H1 (cell line): Measurements from ENCODE around the gene SSR1. TPM values are rescaled to one million over a fixed set of nuclear protein-coding genes. Genes with fewer than 3 reads are reported as not detected.

Source experiments
- CTCF ChIA-PET: fragments of 300-600 bp; sonication (Branson Sonifier 250); formaldehyde crosslinking; loops from one replicate; lab custom pipeline; 2021; ENCODE audit not compliant: partially characterized antibody; lab: Charles Lee
- POLR2A ChIA-PET: fragments of 300-600 bp; sonication (Branson Sonifier 250); formaldehyde crosslinking; loops from one replicate; lab custom pipeline; 2021; ENCODE audit warnings: inconsistent platforms; ENCODE audit not compliant: partially characterized antibody; lab: Charles Lee
- DNase-seq, 2 experiments: peaks; one replicate each; pipeline versions ENCODE4 v3.0.0 to v3.0.0-alpha.2; 2010 to 2022; ENCODE audit warnings: low spot score in 2 of 2, low read depth in 1 of 2, mixed read lengths in 1 of 2
- FAIRE-seq: peaks from 2 replicates; lab custom pipeline; 2011; peaks lifted over from hg19 to GRCh38; lab: Jason Lieb, UNC
- H2AFZ ChIP-seq: 2 replicates; pipeline ENCODE4 v1.8.1; 2012; ENCODE audit warnings: low read length, inconsistent platforms
- H2AK5ac ChIP-seq: 2 replicates; pipeline ENCODE4 v1.6.1; 2013; ENCODE audit warnings: low read depth, low read length
- H2BK120ac ChIP-seq: replicated peaks from 2 replicates; pipeline ENCODE3; 2013; ENCODE audit warnings: low read depth, low read length, inconsistent platforms
- H2BK12ac ChIP-seq: 2 replicates; pipeline ENCODE4 v1.6.1; 2013; ENCODE audit warnings: low read depth, low read length
- H2BK15ac ChIP-seq: 2 replicates; pipeline ENCODE4 v1.6.1; 2013; ENCODE audit warnings: low read length
- H2BK20ac ChIP-seq: 2 replicates; pipeline ENCODE4 v1.6.1; 2013; ENCODE audit warnings: low read length
- H2BK5ac ChIP-seq: 2 replicates; pipeline ENCODE4 v1.6.1; 2013; ENCODE audit warnings: low read depth, low read length
- H3K14ac ChIP-seq: 2 replicates; pipeline ENCODE4 v1.6.1; 2013; ENCODE audit warnings: inconsistent platforms; ENCODE audit not compliant: insufficient read length
- H3K18ac ChIP-seq: 2 replicates; pipeline ENCODE4 v1.6.1; 2013; ENCODE audit warnings: low read length; ENCODE audit errors: extremely low read depth
- H3K23ac ChIP-seq: 2 replicates; pipeline ENCODE4 v1.6.1; 2013; ENCODE audit warnings: inconsistent platforms; ENCODE audit not compliant: insufficient read length
- H3K23me2 ChIP-seq: 2 replicates; pipeline ENCODE4 v1.6.1; 2013; ENCODE audit warnings: low read depth, low read length
- H3K27ac ChIP-seq: 2 replicates; pipeline ENCODE4 v1.6.1; 2011; ENCODE audit warnings: low read depth, low read length, inconsistent platforms
- H3K27me3 ChIP-seq, 4 experiments: replicated peaks in 1 of 4; 1 replicate in 1 of 4; 2 replicates in 3 of 4; pipeline versions ENCODE4 v1.6.1 to v1.8.1; 2011 to 2013; ENCODE audit warnings: low read length in 3 of 4, mild to moderate bottlenecking in 3 of 4, inconsistent platforms in 2 of 4, mixed read lengths in 2 of 4, moderate library complexity in 1 of 4; ENCODE audit not compliant: control insufficient read depth in 3 of 4, insufficient read depth in 3 of 4; ENCODE audit errors: extremely low read depth in 1 of 4
- H3K36me3 ChIP-seq, 4 experiments: 2 replicates each; pipeline versions ENCODE4 v1.6.1 to v1.8.1; 2011 to 2013; ENCODE audit warnings: mild to moderate bottlenecking in 4 of 4, low read length in 3 of 4, moderate library complexity in 2 of 4, control low read depth in 1 of 4, inconsistent platforms in 1 of 4; ENCODE audit not compliant: insufficient read depth in 4 of 4, control insufficient read depth in 2 of 4
- H3K4ac ChIP-seq: replicated peaks from 2 replicates; pipeline ENCODE3; 2013; ENCODE audit warnings: low read length, low read depth, mixed read lengths, inconsistent platforms; ENCODE audit not compliant: insufficient read length
- H3K4me1 ChIP-seq, 4 experiments: replicated peaks in 1 of 4; 1 replicate in 1 of 4; 2 replicates in 3 of 4; pipeline versions ENCODE4 v1.6.1 to v1.8.1; 2011 to 2013; ENCODE audit warnings: low read length in 3 of 4, inconsistent platforms in 2 of 4, mixed read lengths in 1 of 4; ENCODE audit not compliant: insufficient read depth in 4 of 4, control insufficient read depth in 3 of 4
- H3K4me2 ChIP-seq, 2 experiments: 2 replicates each; pipeline versions ENCODE4 v1.6.1 to v1.8.1; 2011 to 2013; ENCODE audit warnings: low read depth in 2 of 2, low read length in 2 of 2, control low read depth in 1 of 2, inconsistent platforms in 1 of 2, mild to moderate bottlenecking in 1 of 2; ENCODE audit not compliant: insufficient read depth in 1 of 2
- H3K4me3 ChIP-seq, 4 experiments: fragments of 200-600, 300-600 bp in 1 of 4; sonication (generic), shearing (Covaris generic), sonication (Bioruptor Twin) in 1 of 4; 2 replicates each; pipeline versions ENCODE4 v1.5.1 to v1.8.1; 2011 to 2016; ENCODE audit warnings: low read length in 4 of 4, low read depth in 3 of 4, control low read depth in 2 of 4, inconsistent platforms in 2 of 4, mild to moderate bottlenecking in 2 of 4, mixed read lengths in 1 of 4, moderate library complexity in 1 of 4; ENCODE audit not compliant: insufficient read depth in 2 of 4; ENCODE audit errors: extremely low read depth in 1 of 4
- H3K56ac ChIP-seq: replicated peaks from 2 replicates; pipeline ENCODE3; 2013; ENCODE audit warnings: low read depth, mild to moderate bottlenecking, mixed read lengths, low read length, inconsistent platforms; ENCODE audit not compliant: insufficient read length
- H3K79me1 ChIP-seq: 2 replicates; pipeline ENCODE4 v1.6.1; 2013; ENCODE audit warnings: low read depth, low read length, control low read depth
- H3K79me2 ChIP-seq, 2 experiments: 2 replicates each; pipeline versions ENCODE4 v1.6.1 to v1.8.1; 2012 to 2013; ENCODE audit warnings: low read length in 2 of 2, mild to moderate bottlenecking in 2 of 2, inconsistent platforms in 1 of 2; ENCODE audit not compliant: insufficient read depth in 2 of 2, control insufficient read depth in 1 of 2
- H3K9ac ChIP-seq, 4 experiments: replicated peaks in 1 of 4; 1 replicate in 1 of 4; 2 replicates in 3 of 4; pipeline versions ENCODE4 v1.6.1 to v1.8.1; 2011 to 2013; ENCODE audit warnings: low read depth in 3 of 4, low read length in 3 of 4, control low read depth in 2 of 4, mild to moderate bottlenecking in 2 of 4, moderate library complexity in 2 of 4, inconsistent platforms in 1 of 4; ENCODE audit errors: extremely low read depth in 1 of 4
- H3K9me3 ChIP-seq, 2 experiments: 2 replicates each; pipeline versions ENCODE4 v1.6.1 to v1.8.1; 2012 to 2013; ENCODE audit warnings: mild to moderate bottlenecking in 2 of 2, moderate library complexity in 2 of 2, control low read depth in 1 of 2, inconsistent platforms in 1 of 2, low read depth in 1 of 2, low read length in 1 of 2, mixed read lengths in 1 of 2; ENCODE audit not compliant: insufficient read depth in 2 of 2
- H4K20me1 ChIP-seq, 2 experiments: replicated peaks in 1 of 2; 2 replicates each; pipeline versions ENCODE3 to v1.8.1; 2011 to 2013; ENCODE audit warnings: inconsistent platforms in 2 of 2, low read length in 2 of 2, mild to moderate bottlenecking in 1 of 2; ENCODE audit not compliant: insufficient read depth in 2 of 2, control insufficient read depth in 1 of 2
- H4K5ac ChIP-seq: 2 replicates; pipeline ENCODE4 v1.6.1; 2013; ENCODE audit warnings: low read length, low read depth, mixed read lengths, inconsistent platforms; ENCODE audit not compliant: insufficient read length
- H4K8ac ChIP-seq: 2 replicates; pipeline ENCODE4 v1.8.0; 2013; ENCODE audit warnings: mild to moderate bottlenecking, moderate library complexity, low read length, inconsistent platforms; ENCODE audit not compliant: insufficient read depth; ENCODE audit errors: extremely low read depth
- H4K91ac ChIP-seq: replicated peaks from 2 replicates; pipeline ENCODE3; 2013; ENCODE audit warnings: low read length, mixed read lengths, inconsistent platforms; ENCODE audit not compliant: insufficient read length
- BCL11A ChIP-seq, 2 experiments: IDR thresholded peaks; one replicate each; pipeline ENCODE4 v1.6.1; 2011; ENCODE audit warnings: low read depth in 2 of 2, low read length in 2 of 2, mild to moderate bottlenecking in 2 of 2
- CBX5 ChIP-seq: fragments of 300-800, 300-1000 bp; sonication (generic); IDR thresholded peaks from 2 replicates; pipeline ENCODE4 v1.7.1; 2016; ENCODE audit warnings: antibody characterized with exemption, low read length, low read depth
- CEBPB ChIP-seq: IDR thresholded peaks from 2 replicates; pipeline ENCODE4 v1.6.1; 2012; ENCODE audit warnings: low read depth, low read length
- CHD1 ChIP-seq: IDR thresholded peaks from 2 replicates; pipeline ENCODE4 v1.6.1; 2012; ENCODE audit warnings: low read depth, low read length, improper control_type of control experiment
- CREB1 ChIP-seq: IDR thresholded peaks from 2 replicates; pipeline ENCODE4 v1.6.1; 2012; ENCODE audit warnings: inconsistent platforms
- EGR1 ChIP-seq: IDR thresholded peaks from 2 replicates; pipeline ENCODE4 v1.6.1; 2011; ENCODE audit warnings: low read depth, low read length, borderline replicate concordance
- KDM4A ChIP-seq: IDR thresholded peaks from one replicate; pipeline ENCODE4 v1.7.1; 2012; ENCODE audit warnings: low read depth, mild to moderate bottlenecking, moderate library complexity, low read length, inconsistent platforms; ENCODE audit not compliant: severe bottlenecking
- MAFK ChIP-seq: IDR thresholded peaks from 2 replicates; pipeline ENCODE4 v1.6.1; 2012; ENCODE audit warnings: low read depth, mild to moderate bottlenecking, improper control_type of control experiment, low read length
- NANOG ChIP-seq: IDR thresholded peaks from 2 replicates; pipeline ENCODE4 v1.6.1; 2011; ENCODE audit warnings: low read length, low read depth, mild to moderate bottlenecking, inconsistent platforms; ENCODE audit not compliant: insufficient read depth, poor library complexity, severe bottlenecking
- RNF2 ChIP-seq: fragments of 200-900, 300-1000 bp; sonication (generic); IDR thresholded peaks from 2 replicates; pipeline ENCODE4 v1.7.1; 2016; ENCODE audit warnings: borderline replicate concordance, low read depth, mild to moderate bottlenecking, antibody characterized with exemption, low read length; ENCODE audit not compliant: poor library complexity, severe bottlenecking; ENCODE audit errors: missing control alignments
- SAP30 ChIP-seq: fragments of 300-600 bp; sonication (generic); IDR thresholded peaks from 2 replicates; pipeline ENCODE4 v1.7.1; 2012; ENCODE audit warnings: low read length, moderate library complexity, mild to moderate bottlenecking, inconsistent platforms; ENCODE audit not compliant: insufficient read depth, insufficient replicate concordance
- SIRT6 ChIP-seq: IDR thresholded peaks from one replicate; pipeline ENCODE4 v1.7.1; 2012; ENCODE audit warnings: low read length, inconsistent platforms
- SP1 ChIP-seq: IDR thresholded peaks from 2 replicates; pipeline ENCODE4 v1.6.1; 2011; ENCODE audit warnings: low read depth, low read length
- WGBS, 2 experiments: shearing (Covaris generic) in 1 of 2; methylation state at CpG; one replicate each; pipeline versions ENCODE4 v1.1.6 to v1.1.7; 2013 to 2015; ENCODE audit warnings: low lambda C conversion rate in 2 of 2, mixed read lengths in 2 of 2, inconsistent platforms in 1 of 2, low coverage in 1 of 2, missing lambda C conversion rate in 1 of 2; ENCODE audit not compliant: insufficient replicate concordance in 2 of 2, insufficient coverage in 1 of 2, insufficient read length in 1 of 2; ENCODE audit errors: extremely low coverage in 1 of 2, missing lambda C conversion rate in 1 of 2; 5-methylcytosine and 5-hydroxymethylcytosine counted together
- polyA plus RNA-seq, 7 experiments: library from polyadenylated mRNA; depleted of rRNA in 3 of 7; stranded (reverse) in 5 of 7; unstranded in 2 of 7; fragments of >200 nt in 5 of 7; fragments of 200-250 nt in 2 of 7; gene quantifications; 1 replicate in 5 of 7; 2 replicates in 1 of 7; 4 replicates in 1 of 7; pipeline versions ENCODE4 v1.2.1 to v1.2.3, GENCODE V29; 2011 to 2013; ENCODE audit warnings: missing spikeins in 2 of 7, mixed read lengths in 2 of 7
- total RNA-seq: library from RNA; stranded (reverse); fragmentation: NEBNext Ultra II Directional; extraction: Animal tissue kit (Norgen Biotek cat#: 25700); gene quantifications from 2 replicates; pipeline ENCODE4 v1.2.1, GENCODE V29; 2021
- TF ChIP-seq, protein P1 (sequence below): IDR thresholded peaks from 2 replicates; pipeline ENCODE4 v1.6.1; 2011; ENCODE audit warnings: low read depth, mild to moderate bottlenecking, low read length; ENCODE audit not compliant: insufficient read depth

Gene SSR1
- total and polyA plus RNA-seq, 2 of the 8 experiments (the other 6 are each of a cell fraction or from before 2014, with no cell fraction given) = 26.6 to 117 TPM

DNA sequence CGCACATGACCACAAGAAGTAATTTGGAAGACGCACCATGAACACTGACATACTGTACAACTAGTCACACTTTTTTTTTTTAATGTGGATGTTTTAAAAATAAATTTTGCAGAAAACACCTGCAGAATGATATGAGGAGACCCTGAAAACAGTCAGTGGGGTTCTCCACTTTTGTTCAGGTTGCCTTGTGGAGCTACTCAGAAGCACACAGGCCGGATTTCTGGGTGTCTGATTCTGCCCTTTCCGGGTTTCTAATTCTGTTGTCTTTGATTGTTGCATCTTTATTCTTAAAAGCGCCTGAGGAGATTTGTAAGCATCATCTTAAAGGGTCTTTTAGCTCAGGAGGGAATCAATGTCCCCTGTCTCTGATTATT lies 74.5 kb downstream of the SSR1 start:
- Histone ChIP-seq H3K9ac (no peak overlapping the region), H2BK15ac (no peak overlapping the region), H3K27ac (no peak overlapping the region), H4K20me1 (no peaks in the 10 kb centered on the region), H3K14ac (no peak overlapping the region), H3K56ac (no peak overlapping the region), H2AK5ac (no peak overlapping the region), H2BK12ac (no peak overlapping the region), H2BK20ac (no peak overlapping the region), H3K27me3 (no peaks in the 10 kb centered on the region), H2BK120ac (no peak overlapping the region), H4K91ac (no peak overlapping the region), H3K79me1 (peaks cover 4% of the 10 kb centered on the region; the same call in 1 of the 2 replicates), H3K4me1 (peaks cover 9 to 23% (median 14%) of the 10 kb centered on the region in 4 experiments), H4K5ac (no peak overlapping the region), H3K4me2 (no peak overlapping the region), H3K4ac (no peak overlapping the region), H2BK5ac (no peak overlapping the region), H4K8ac (no peak overlapping the region), H3K4me3 (no peak overlapping the region), H3K23me2 (no peaks in the 10 kb centered on the region), H3K23ac (no peak overlapping the region), H2AFZ (no peak overlapping the region), H3K18ac (no peak overlapping the region), H3K79me2 (no peaks in the 10 kb centered on the region), H3K9me3 (no peaks in the 10 kb centered on the region), H3K36me3 (no peaks in the 10 kb centered on the region)
- POLR2A ChIA-PET = interaction anchor here (1.4 kb wide), 1 partner anchor 186 kb away, joined by 4 read pairs; no protein-coding TSS in a partner anchor
- CTCF ChIA-PET = interaction anchor here (0.6 to 3.7 kb wide), 52 partner anchors 9 to 611 kb away, joined by 3 to 28 read pairs (median 4); no protein-coding TSS in a partner anchor
- FAIRE-seq (no peak), DNase-seq (no peak)
- 86% methylated on average over 5 of the region's 5 CpGs; no CpG with 5 or more reads in 1 of the 2 experiments for WGBS, 2 experiments
- no peak for TF ChIP-seq EGR1
- no peak for TF ChIP-seq KDM4A
- no peak for TF ChIP-seq MAFK
- no peak for TF ChIP-seq SIRT6
- TF ChIP-seq CEBPB = no peak
- TF ChIP-seq RNF2 = no peak
- no peak for TF ChIP-seq SP1
- no peak for TF ChIP-seq NANOG
- no peak for TF ChIP-seq CHD1
- no peak for TF ChIP-seq SAP30
- TF ChIP-seq CBX5 = no peak
- no peak for TF ChIP-seq CREB1
- TF ChIP-seq BCL11A (IDR thresholded peaks at IDR 0.05; ENCODE audit: low read depth in 2 of 2, low read length in 2 of 2) = no peak
- TF ChIP-seq, protein P1, sequence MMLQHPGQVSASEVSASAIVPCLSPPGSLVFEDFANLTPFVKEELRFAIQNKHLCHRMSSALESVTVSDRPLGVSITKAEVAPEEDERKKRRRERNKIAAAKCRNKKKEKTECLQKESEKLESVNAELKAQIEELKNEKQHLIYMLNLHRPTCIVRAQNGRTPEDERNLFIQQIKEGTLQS = no peak
